IPS DF 6.9 (cell line): ENCODE results near the gene RABGGTA.
"Not testable (repeated sequence)": the region's sequence is repeated elsewhere in the genome, so short reads cannot be mapped to it uniquely, and the experiment has no call there.

Experiments
- DNase-seq: peaks from one replicate; pipeline ENCODE4 v3.0.0-alpha.2; 2013; ENCODE audit warnings: low read depth, low spot score
- H3K27ac ChIP-seq: one replicate; pipeline ENCODE4 v1.5.1; 2013; ENCODE audit warnings: low read length, control low read depth
- H3K27me3 ChIP-seq: 2 replicates; pipeline ENCODE4 v1.6.1; 2013; ENCODE audit warnings: mild to moderate bottlenecking, low read length; ENCODE audit not compliant: control insufficient read depth, insufficient read depth
- H3K36me3 ChIP-seq: 2 replicates; pipeline ENCODE4 v1.6.1; 2013; ENCODE audit warnings: low read length; ENCODE audit not compliant: control insufficient read depth, insufficient read depth
- H3K4me1 ChIP-seq: 2 replicates; pipeline ENCODE4 v1.6.1; 2013; ENCODE audit warnings: low read length; ENCODE audit not compliant: control insufficient read depth, insufficient read depth
- H3K4me3 ChIP-seq: 2 replicates; pipeline ENCODE4 v1.5.1; 2013; ENCODE audit warnings: mild to moderate bottlenecking, low read length
- H3K9me3 ChIP-seq: 2 replicates; pipeline ENCODE4 v1.6.1; 2013; ENCODE audit warnings: low read length, inconsistent platforms; ENCODE audit not compliant: control insufficient read depth, insufficient read depth
- WGBS: extraction: QIAGEN DNeasy Blood & Tissue Kit; methylation state at CpG from one replicate; pipeline ENCODE4 v1.1.7; 2013; ENCODE audit warnings: mixed read lengths, missing lambda C conversion rate; ENCODE audit not compliant: insufficient read length, insufficient coverage; 5-methylcytosine and 5-hydroxymethylcytosine counted together

RABGGTA gene

GRCh38 chr14:24251880-24252288, 19.5 kb downstream of the RABGGTA start:
- no CpG with 5 or more reads among the region's 1 CpG for WGBS
- Histone ChIP-seq H3K9me3 (no peaks in the 10 kb centered on the region), H3K4me1 (no peaks in the 10 kb centered on the region), H3K36me3 (no peaks in the 10 kb centered on the region), H3K4me3 (no peak overlapping the region), H3K27ac (no peak overlapping the region), H3K27me3 (no peaks in the 10 kb centered on the region)
- no peak for DNase-seq

- H3K27ac ChIP-seq: no peak overlapping the region
- no peaks in the 10 kb centered on the region for H3K27me3 ChIP-seq
- no CpG with 5 or more reads among the region's 4 CpGs for WGBS
Measured at GRCh38 chr14:24250354-24250753, 21.0 kb downstream of the RABGGTA start.

GRCh38 chr14:24249230-24250021, 22.0 kb downstream of the RABGGTA start:
- WGBS: no CpG with 5 or more reads among the region's 13 CpGs
- no peaks in the 10 kb centered on the region for H3K36me3 ChIP-seq
- H3K9me3 ChIP-seq: no peaks in the 10 kb centered on the region
- no peaks in the 10 kb centered on the region for H3K4me1 ChIP-seq
- no peak overlapping the region for H3K27ac ChIP-seq
- DNase-seq: no peak
- no peak overlapping the region for H3K4me3 ChIP-seq
- no peaks in the 10 kb centered on the region for H3K27me3 ChIP-seq

More at GRCh38 chr14:24250354-24250753, 21.0 kb downstream of the RABGGTA start:
- no peak for DNase-seq
- Histone ChIP-seq H3K4me1 (no peaks in the 10 kb centered on the region), H3K36me3 (no peaks in the 10 kb centered on the region), H3K4me3 (no peak overlapping the region), H3K9me3 (no peaks in the 10 kb centered on the region)

- no peaks in the 10 kb centered on the region for H3K36me3 ChIP-seq
- no peak overlapping the region for H3K27ac ChIP-seq
- DNase-seq: no peak
- H3K9me3 ChIP-seq: no peaks in the 10 kb centered on the region
- no peak overlapping the region for H3K4me3 ChIP-seq
- no peaks in the 10 kb centered on the region; the same call in 1 of the 2 replicates for H3K4me1 ChIP-seq
- no peaks in the 10 kb centered on the region for H3K27me3 ChIP-seq
- 100% methylated on average over 2 of the region's 7 CpGs for WGBS
Measured at GRCh38 chr14:24247422-24247821, 24.0 kb downstream of the RABGGTA start.

- Histone ChIP-seq H3K27ac (no peak overlapping the region), H3K4me1 (no peaks in the 10 kb centered on the region; the same call in 1 of the 2 replicates), H3K36me3 (no peaks in the 10 kb centered on the region), H3K9me3 (no peaks in the 10 kb centered on the region), H3K4me3 (no peak overlapping the region), H3K27me3 (no peaks in the 10 kb centered on the region)
- no peak for DNase-seq
- no CpG with 5 or more reads among the region's 3 CpGs for WGBS
Measured at GRCh38 chr14:24246765-24247212, 24.6 kb downstream of the RABGGTA start.

GRCh38 chr14:24245350-24245749, 26.0 kb downstream of the RABGGTA start:
- WGBS: no CpG with 5 or more reads among the region's 11 CpGs
- not testable (repeated sequence) for H3K27me3 ChIP-seq, H3K9me3 ChIP-seq, H3K27ac ChIP-seq, H3K4me3 ChIP-seq, H3K36me3 ChIP-seq, DNase-seq, H3K4me1 ChIP-seq

GRCh38 chr14:24243336-24243836, 28.0 kb downstream of the RABGGTA start:
- Histone ChIP-seq H3K4me1 (peaks cover 2% of the 10 kb centered on the region; the same call in 1 of the 2 replicates), H3K9me3 (no peaks in the 10 kb centered on the region), H3K27ac (no peak overlapping the region), H3K4me3 (no peak overlapping the region; the same call in 1 of the 2 replicates), H3K36me3 (peaks cover 11% of the 10 kb centered on the region), H3K27me3 (no peaks in the 10 kb centered on the region)
- WGBS: no CpG with 5 or more reads among the region's 10 CpGs
- no peak for DNase-seq

- H3K4me1 ChIP-seq: peaks cover 2% of the 10 kb centered on the region; the same call in 1 of the 2 replicates
- H3K9me3 ChIP-seq: no peaks in the 10 kb centered on the region
- no peak overlapping the region for H3K27ac ChIP-seq
- H3K36me3 ChIP-seq: peaks cover 22% of the 10 kb centered on the region
- DNase-seq: peak; percentile 57
- no CpG with 5 or more reads among the region's 39 CpGs for WGBS
- no peaks in the 10 kb centered on the region for H3K27me3 ChIP-seq
- H3K4me3 ChIP-seq: peak overlapping the region; percentile 81
Measured at GRCh38 chr14:24241829-24242443, 29.5 kb downstream of the RABGGTA start.

GRCh38 chr14:24240110-24240918, 31.1 kb downstream of the RABGGTA start:
- no CpG with 5 or more reads among the region's 9 CpGs for WGBS
- peaks cover 27% of the 10 kb centered on the region for H3K36me3 ChIP-seq
- DNase-seq: no peak
- H3K9me3 ChIP-seq: no peaks in the 10 kb centered on the region
- no peak overlapping the region for H3K4me3 ChIP-seq
- peaks cover 2% of the 10 kb centered on the region; the same call in 1 of the 2 replicates for H3K4me1 ChIP-seq
- no peak overlapping the region for H3K27ac ChIP-seq
- H3K27me3 ChIP-seq: no peaks in the 10 kb centered on the region

- H3K36me3 ChIP-seq: peaks cover 27% of the 10 kb centered on the region
- 0 out of 2 replicates have a peak, but pooled peaks cover 2% of the 10 kb centered on the region for H3K4me1 ChIP-seq
- no peak overlapping the region for H3K27ac ChIP-seq
- no peak for DNase-seq
- no peak overlapping the region for H3K4me3 ChIP-seq
- H3K27me3 ChIP-seq: no peaks in the 10 kb centered on the region
- no peaks in the 10 kb centered on the region for H3K9me3 ChIP-seq
- WGBS: no CpG with 5 or more reads among the region's 5 CpGs
Measured at GRCh38 chr14:24238527-24239037, 32.8 kb downstream of the RABGGTA start.
